Adrenal gland (tissue), 5 donors: ENCODE results near the gene MAPT.

Experiments
- POLR2A ChIP-seq, 2 donors: fragments of 450-650 bp; IDR thresholded peaks; one replicate each; pipeline ENCODE4 v1.6.1; 2017; ENCODE audit warnings: antibody characterized with exemption in 2 of 2, mild to moderate bottlenecking in 2 of 2, moderate library complexity in 1 of 2
- TF ChIP-seq, protein P1 (sequence below), 6 experiments: fragments of 450-650 bp in 4 of 6; fragments of 200-600 bp in 2 of 6; sonication (generic) in 1 of 6; IDR thresholded peaks; 1 replicate in 5 of 6; 2 replicates in 1 of 6; pipeline versions ENCODE4 v1.5.1 to v1.8.0; 2016 to 2021; ENCODE audit warnings: antibody characterized with exemption in 6 of 6, mild to moderate bottlenecking in 2 of 6, moderate library complexity in 1 of 6
- donor health status: DM: no; HTN: no; CAD: no.

DNA sequence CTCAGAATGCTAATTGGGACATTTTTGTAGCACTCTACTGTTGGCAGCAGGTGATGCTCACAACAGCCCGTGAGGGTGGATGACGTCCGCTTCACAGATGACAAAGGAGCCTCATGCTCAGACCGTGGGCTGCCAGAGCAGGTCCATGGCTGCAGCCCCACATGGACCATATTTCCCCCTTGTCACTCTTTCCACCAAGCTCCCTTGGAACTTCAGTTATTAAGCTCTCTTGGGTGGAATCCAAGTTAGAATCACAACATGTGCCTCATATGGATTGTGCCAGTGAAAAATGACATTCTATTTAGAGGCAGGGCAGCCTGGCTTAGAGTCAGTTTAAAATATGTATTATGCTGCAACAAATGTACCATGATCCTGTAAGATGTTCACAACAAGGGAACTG lies 71.5 kb downstream of the MAPT start:
- TF ChIP-seq, protein P1, sequence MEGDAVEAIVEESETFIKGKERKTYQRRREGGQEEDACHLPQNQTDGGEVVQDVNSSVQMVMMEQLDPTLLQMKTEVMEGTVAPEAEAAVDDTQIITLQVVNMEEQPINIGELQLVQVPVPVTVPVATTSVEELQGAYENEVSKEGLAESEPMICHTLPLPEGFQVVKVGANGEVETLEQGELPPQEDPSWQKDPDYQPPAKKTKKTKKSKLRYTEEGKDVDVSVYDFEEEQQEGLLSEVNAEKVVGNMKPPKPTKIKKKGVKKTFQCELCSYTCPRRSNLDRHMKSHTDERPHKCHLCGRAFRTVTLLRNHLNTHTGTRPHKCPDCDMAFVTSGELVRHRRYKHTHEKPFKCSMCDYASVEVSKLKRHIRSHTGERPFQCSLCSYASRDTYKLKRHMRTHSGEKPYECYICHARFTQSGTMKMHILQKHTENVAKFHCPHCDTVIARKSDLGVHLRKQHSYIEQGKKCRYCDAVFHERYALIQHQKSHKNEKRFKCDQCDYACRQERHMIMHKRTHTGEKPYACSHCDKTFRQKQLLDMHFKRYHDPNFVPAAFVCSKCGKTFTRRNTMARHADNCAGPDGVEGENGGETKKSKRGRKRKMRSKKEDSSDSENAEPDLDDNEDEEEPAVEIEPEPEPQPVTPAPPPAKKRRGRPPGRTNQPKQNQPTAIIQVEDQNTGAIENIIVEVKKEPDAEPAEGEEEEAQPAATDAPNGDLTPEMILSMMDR (IDR thresholded peaks at IDR 0.05): no peak
- no peak for TF ChIP-seq POLR2A (IDR thresholded peaks at IDR 0.05)
